CD4-positive, alpha-beta T cell treated with Interleukin-6 at 100 ng/mL for 8 hours (primary cell): Measurements from ENCODE around the gene GRHPR.

Experiments
- DNase-seq: peaks from one replicate; pipeline ENCODE4 v3.0.0-alpha.2; 2020; ENCODE audit warnings: mixed read lengths, low spot score

Gene GRHPR

DNA sequence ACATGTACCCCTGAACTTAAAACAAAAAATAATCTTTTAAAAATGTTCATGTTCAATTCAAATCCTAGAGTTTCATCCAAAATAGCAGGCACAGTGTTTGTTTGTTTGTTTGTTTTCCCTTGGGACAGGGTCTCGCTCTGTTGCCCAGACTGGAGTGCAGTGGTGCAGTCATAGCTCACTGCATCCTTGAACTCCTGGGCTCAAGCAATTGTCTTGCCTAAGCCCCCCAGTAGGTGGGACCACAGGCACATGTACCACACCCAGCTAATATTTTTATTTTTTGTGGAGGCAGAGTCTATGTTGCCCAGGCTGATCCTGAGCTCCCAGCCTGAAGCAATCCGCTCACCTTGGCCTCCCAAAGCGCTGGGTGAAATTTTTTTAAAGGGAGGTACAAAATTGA is 58.3 kb downstream of the GRHPR start:
- no peak for DNase-seq

DNA sequence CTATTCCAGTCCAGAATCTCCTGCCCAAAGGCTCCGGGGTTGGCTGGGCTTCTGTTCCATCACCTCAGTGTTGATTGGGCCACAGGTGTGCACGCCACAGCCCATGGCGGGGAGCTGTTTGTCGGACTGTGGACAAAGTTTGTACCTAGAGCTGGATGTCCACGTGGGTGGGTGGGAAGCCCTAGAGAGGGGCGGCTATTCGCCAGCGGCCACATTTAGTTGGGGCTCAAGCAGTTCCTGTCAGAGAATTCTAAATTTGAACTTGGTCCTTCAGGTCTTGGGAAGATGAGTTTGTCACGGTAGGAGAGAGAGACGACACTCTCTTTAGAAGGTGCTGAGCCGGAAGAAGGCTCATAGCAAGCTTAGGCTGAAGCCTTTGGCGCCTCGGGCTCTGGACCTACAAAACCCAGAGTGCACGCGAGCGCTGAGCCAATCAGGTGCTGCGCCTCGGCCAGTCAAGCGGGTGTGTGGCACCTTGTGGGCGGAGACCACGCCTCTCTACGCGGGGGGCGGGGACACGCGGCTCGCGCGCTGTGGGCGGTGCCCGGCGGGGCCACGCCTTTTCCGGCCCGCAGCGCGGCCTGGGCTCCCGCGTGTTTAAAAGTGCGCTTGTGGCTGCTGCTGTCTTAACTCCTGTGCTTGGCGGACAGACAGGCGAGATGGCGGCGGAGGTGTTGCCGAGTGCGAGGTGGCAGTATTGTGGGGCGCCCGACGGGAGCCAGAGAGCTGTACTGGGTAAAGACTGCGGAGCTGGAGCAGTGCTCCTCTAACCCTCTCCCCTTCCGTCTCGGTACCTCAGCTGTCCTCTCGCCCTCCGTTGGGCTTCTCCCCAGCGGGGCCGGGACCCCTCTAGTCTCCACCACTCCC is 63.1 kb downstream of the GRHPR start, which contains the start of gene POLR1E:
TSS of gene POLR1E (plus strand) at position 560 of the 867 bp plus-strand sequence. CDS start at position 660, 100 bp downstream.
- DNase-seq = peak; percentile 96

DNA sequence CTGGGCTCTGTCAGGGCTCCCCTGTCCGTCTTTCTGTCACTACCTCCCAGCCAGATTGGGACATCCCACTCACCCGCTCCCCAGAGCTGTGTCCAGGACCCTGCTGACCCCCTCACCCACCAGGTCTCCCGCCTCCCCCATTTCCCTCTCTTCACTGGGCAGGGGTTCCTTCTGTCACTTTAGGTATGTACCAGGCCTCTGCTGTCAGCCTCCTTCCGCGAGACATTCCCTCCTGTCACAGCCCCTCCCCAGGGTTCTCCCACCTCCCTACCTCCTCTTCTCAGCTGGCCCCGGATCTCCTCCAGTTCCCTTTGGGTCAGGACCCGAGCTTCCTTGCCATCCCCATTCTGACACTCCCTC is 63.7 kb downstream of the GRHPR start:
- no peak for DNase-seq
